COR-L47 (cell line): ENCODE results near the gene C19orf44.
"Not testable (repeated sequence)": the region's sequence is repeated elsewhere in the genome, so short reads cannot be mapped to it uniquely, and the experiment has no call there.

Experiments
- DNase-seq: peaks from one replicate; lab custom pipeline; 2025; lab: John Stamatoyannopoulos, UW

The C19orf44 gene

GRCh38 chr19:16537111-16537510 is 40.9 kb downstream of the C19orf44 start:
- no peak for DNase-seq

- DNase-seq = no peak
Observed at GRCh38 chr19:16540948-16541347, 44.8 kb downstream of the C19orf44 start.

GRCh38 chr19:16541526-16542044 is 45.4 kb downstream of the C19orf44 start:
- no peak for DNase-seq

DNA sequence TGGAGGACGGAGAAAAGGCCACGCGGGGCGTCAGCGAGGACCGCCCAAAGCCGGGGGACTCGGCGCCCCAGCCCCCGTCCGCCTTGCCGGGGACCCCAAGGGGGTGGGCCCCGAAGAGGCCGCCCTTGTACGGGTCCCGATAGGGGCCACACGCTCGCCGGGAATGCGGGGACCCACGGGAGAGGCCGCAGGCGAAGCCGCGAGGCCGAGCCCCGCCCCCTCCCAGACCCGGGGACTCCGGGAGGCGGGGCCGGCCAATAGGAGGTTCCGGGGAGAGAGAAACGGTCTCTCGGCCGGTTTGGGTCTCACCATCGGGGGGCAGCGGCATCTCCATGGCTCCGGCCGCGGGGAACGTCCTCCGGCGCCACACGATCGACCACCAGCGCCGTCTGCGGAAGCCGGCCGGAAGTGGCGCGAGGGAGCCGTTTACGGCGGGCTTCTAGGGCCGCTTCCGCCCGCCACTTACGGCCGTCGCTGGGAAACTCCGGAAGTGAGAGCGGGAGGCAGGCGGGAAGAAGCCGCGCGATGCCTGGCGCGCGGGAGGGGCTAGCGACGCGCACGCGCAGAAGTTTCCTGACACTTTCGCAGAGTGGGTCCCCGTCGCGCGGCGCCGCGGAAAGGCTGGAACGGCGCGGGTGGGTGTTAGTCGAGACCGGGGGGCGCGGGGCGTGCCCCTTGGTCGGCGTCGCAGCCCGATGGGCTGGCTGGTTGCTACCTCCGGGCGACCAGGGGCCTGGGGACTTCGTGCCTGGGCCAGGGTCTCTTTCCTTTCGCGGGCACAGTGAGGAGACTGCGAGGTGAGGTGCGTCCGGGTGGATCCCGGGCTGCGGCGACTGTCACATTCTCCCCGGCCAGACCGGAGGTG is 46.1 kb downstream of the C19orf44 start, which contains the start of gene CHERP:
CHERP (minus strand) TSS at position 393 of the 865 bp plus-strand sequence; CDS start at position 334, 59 bp downstream.
- peak; percentile 90 for DNase-seq

DNA sequence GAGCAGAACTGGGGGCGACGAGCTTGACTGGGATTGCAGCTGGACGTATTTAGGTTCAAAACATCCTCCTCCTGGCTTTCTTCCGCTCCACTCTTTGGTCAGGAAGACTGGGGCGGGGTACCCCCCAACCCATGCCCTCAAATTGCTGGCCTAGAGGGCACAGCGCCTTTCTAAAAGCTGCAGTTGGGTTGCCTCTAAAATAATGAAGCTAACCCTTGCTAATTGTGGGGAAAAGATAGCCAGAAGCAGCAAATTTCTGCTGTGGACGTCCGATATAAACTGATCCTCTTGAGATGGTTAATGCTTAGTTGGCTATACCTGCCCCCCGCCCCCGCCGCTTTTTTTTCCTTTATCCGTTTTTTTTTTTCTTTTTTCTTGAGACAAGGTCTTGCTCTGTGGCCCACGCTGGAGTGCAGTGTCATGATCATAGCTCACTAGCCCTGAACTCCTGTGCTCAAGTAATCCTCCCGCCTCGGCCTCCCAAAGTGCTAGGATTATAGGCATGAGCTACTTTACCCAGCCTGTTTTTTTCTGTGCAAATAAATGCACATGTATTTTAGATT is 46.8 kb downstream of the C19orf44 start:
- DNase-seq = no peak

GRCh38 chr19:16543734-16544133 is 47.5 kb downstream of the C19orf44 start:
- not testable (repeated sequence) for DNase-seq

GRCh38 chr19:16544473-16545231 is 48.5 kb downstream of the C19orf44 start:
- DNase-seq = no peak

- no peak for DNase-seq
Observed at GRCh38 chr19:16548956-16549355, 52.8 kb downstream of the C19orf44 start.

DNA sequence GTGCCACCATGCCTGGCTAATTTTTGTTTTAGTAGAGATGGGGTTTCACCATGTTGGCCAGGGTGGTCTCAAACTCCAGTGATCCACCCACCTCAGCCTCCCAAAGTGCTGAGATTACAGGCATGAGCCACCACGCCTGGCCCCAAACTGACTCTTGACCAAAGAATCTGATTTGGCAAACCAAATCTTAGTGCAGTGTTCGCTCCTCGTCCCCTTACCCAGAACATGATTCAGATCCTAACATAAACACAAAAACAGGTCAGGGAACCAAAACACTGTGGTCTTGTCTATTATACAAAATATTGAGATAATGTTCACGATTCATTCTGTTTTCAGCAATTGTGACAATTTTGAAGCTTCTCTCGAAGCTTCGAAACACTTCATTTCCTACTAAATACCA is 55.7 kb downstream of the C19orf44 start:
- not testable (repeated sequence) for DNase-seq

DNA sequence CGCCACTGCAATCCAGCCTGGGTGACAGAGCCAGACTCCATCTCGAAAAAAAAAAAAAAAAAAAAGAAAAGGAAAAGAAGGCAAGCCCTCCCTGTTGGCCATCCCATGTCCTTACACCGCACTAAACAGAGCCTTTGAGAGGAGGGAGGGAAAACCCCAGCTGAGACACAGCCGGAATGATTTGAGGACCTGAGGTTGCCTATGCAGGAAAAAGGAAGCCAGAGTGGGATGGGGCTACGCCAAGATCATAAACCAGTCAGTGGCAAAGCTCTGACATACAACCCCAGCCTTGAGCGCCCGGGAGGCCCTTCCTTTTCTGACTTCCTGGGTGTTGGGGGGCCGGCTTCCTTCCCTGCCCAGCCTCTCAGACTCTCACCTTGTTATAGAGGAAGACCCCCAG is 58.6 kb downstream of the C19orf44 start:
- DNase-seq = no peak

GRCh38 chr19:16559780-16560276 is 63.6 kb downstream of the C19orf44 start:
- DNase-seq = no peak

DNA sequence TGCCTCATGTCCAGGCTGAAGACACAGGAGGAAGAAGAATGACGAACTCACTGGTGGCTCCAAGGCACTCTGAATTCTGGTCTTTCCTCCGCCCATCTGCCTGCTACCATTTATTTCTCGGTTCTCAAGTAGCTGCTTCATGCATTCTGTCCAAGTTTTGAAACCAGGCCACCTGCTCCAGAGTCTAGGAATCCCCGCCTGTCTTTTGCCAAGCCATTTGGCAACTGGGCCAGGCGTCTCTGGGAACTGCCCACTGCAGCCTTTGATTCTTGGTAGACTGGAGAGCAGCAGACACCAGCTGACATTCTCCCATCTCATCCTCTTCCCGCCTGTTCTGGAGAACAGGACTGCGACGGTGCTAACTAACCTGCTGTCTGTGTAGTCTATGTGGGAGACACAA is 65.2 kb downstream of the C19orf44 start:
- DNase-seq = no peak

DNA sequence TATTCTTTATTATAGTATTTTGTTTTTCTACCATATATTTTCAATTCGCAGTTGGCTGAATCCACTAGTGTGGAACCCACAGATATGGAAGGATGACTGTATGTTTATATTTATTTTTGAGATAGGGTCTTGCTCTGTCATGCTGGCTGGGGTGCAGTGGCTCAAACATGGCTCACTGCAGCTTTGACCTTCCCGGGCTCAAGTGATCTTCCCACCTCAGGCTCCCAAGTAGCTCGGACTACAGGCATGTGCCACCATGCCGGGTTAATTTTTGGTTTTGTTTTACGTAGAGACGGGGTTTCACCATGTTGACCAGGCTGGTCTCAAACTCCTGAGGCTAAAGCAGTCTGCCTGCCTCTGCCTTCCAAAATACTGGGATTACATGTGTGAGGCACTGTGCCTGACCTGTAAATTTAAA is 66.4 kb downstream of the C19orf44 start:
- DNase-seq = no peak

- DNase-seq = no peak
Observed at GRCh38 chr19:16564842-16565241, 68.6 kb downstream of the C19orf44 start.

- no peak for DNase-seq
Observed at GRCh38 chr19:16566161-16566560, 70.0 kb downstream of the C19orf44 start.

GRCh38 chr19:16566702-16567101 is 70.5 kb downstream of the C19orf44 start:
- DNase-seq = no peak

DNA sequence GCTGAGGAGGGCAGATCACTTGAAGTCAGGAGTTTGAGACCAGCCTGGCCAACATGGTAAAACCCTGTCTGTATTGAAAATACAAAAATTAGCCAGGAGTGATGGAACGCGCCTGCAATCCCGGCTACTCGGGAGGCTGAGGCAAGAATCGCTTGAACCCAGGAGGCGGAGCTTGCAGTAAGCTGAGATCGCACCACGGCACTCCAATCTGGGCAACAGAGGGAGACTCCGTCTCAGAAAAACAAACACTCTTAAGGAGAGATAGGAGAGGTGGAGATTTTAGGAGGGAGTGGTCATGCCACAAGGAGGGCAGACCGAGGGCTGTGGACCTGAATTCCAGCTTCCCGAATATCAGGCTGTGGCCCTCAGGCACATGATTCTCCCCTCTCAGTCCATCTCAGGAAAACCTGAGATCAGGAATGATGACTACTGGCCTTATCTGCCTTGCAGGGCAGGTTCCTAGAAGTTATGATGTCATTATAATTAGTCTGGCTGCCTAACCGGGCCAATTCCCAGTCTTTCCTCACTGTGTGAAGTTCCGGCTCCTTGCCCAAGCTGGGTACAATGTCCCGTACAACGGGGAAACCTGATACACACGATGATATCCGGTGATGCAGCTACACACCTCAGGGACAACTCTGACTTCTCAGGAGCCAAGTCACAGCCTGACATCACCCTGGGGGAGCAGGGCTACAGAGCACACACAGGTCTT is 73.6 kb downstream of the C19orf44 start:
- no peak for DNase-seq
